HCT116 (cell line): ENCODE measurements around the gene TMEM121. TPM values are rescaled to one million over a fixed set of nuclear protein-coding genes. Genes with fewer than 3 reads are reported as not detected.

Experiments
- ATAC-seq: fragments of 200-7000 bp; cut with Tn5 transposase; 2 replicates; pipeline ENCODE4 v1.9.1; 2020; ENCODE audit warnings: mild to moderate bottlenecking, moderate library complexity
- BruUV-seq: library from RNA; stranded (reverse); fragments of 400-500 nt; replicated peaks from 2 replicates; lab custom pipeline; 2021; lab: Mats Ljungman, UMichigan
- CTCF ChIA-PET: fragments of 300-600 bp; sonication (Branson Sonifier 250); formaldehyde crosslinking; loops from one replicate; lab custom pipeline; 2021; ENCODE audit warnings: antibody characterized with exemption; lab: Charles Lee
- POLR2A ChIA-PET: fragments of 300-600, 350-600 bp; sonication (Branson Sonifier 250); formaldehyde crosslinking; loops from one replicate; lab custom pipeline; 2021; ENCODE audit warnings: antibody characterized with exemption; lab: Charles Lee
- RAD21 ChIA-PET, 2 experiments: fragments of 300-600 bp; sonication (Branson Sonifier 250); formaldehyde crosslinking; loops; one replicate each; lab custom pipeline; 2023; ENCODE audit warnings: low total read pairs in 2 of 2; ENCODE audit not compliant: uncharacterized antibody in 2 of 2, unreplicated experiment in 2 of 2, low non-redundant PET in 1 of 2; lab: Charles Lee
- DNase-seq: peaks from one replicate; pipeline ENCODE4 v3.0.0-alpha.2; 2010; ENCODE audit warnings: low read depth, low spot score
- H2AFZ ChIP-seq: fragments of 200-600 bp; shearing (Covaris generic), sonication (generic); 2 replicates; pipeline ENCODE4 v1.6.1; 2017; ENCODE audit warnings: low read depth, mixed run types, mixed read lengths, antibody characterized with exemption, low read length; ENCODE audit not compliant: poor library complexity, severe bottlenecking
- H3K27ac ChIP-seq: 2 replicates; pipeline ENCODE4 v1.5.1; 2012; ENCODE audit warnings: low read depth, low read length
- H3K27me3 ChIP-seq: fragments of 200-600 bp; sonication (generic); 2 replicates; pipeline ENCODE4 v1.6.1; 2016; ENCODE audit warnings: mixed run types, low read length, mixed read lengths; ENCODE audit not compliant: insufficient read depth
- H3K36me3 ChIP-seq, 2 experiments: fragments of 200-500 bp in 1 of 2; fragments of 200-600 bp in 1 of 2; sonication (Bioruptor generic) in 1 of 2; sonication (generic) in 1 of 2; 2 replicates each; pipeline versions ENCODE4 v1.5.1 to v1.6.1; 2014 to 2016; ENCODE audit warnings: low read length in 2 of 2, inconsistent platforms in 1 of 2, mixed read lengths in 1 of 2, mixed run types in 1 of 2; ENCODE audit not compliant: insufficient read depth in 2 of 2, control insufficient read depth in 1 of 2
- H3K4me1 ChIP-seq, 2 experiments: fragments of 200-600 bp in 1 of 2; sonication (generic) in 1 of 2; 2 replicates each; pipeline versions ENCODE4 v1.5.1 to v1.6.1; 2012 to 2017; ENCODE audit warnings: low read length in 2 of 2, inconsistent platforms in 1 of 2, mild to moderate bottlenecking in 1 of 2, mixed read lengths in 1 of 2, mixed run types in 1 of 2, moderate library complexity in 1 of 2; ENCODE audit not compliant: insufficient read depth in 2 of 2, control insufficient read depth in 1 of 2
- H3K4me2 ChIP-seq: fragments of 200-600 bp; sonication (generic); 2 replicates; pipeline ENCODE4 v1.6.1; 2017; ENCODE audit warnings: mixed run types, low read length, mixed read lengths
- H3K4me3 ChIP-seq, 2 experiments: fragments of 200-600 bp in 1 of 2; sonication (generic) in 1 of 2; replicated peaks in 1 of 2; 2 replicates each; pipeline ENCODE4 v1.5.1; 2011 to 2016; ENCODE audit warnings: low read length in 2 of 2, control low read depth in 1 of 2, low read depth in 1 of 2, mild to moderate bottlenecking in 1 of 2, mixed read lengths in 1 of 2, mixed run types in 1 of 2
- H3K79me2 ChIP-seq: fragments of 200-600 bp; sonication (generic); 2 replicates; pipeline ENCODE4 v1.6.1; 2017; ENCODE audit warnings: mild to moderate bottlenecking, mixed run types, low read length, moderate library complexity, mixed read lengths; ENCODE audit not compliant: insufficient read depth
- H3K9ac ChIP-seq: fragments of 200-600 bp; sonication (generic); 2 replicates; pipeline ENCODE4 v1.6.1; 2016; ENCODE audit warnings: low read length, mixed read lengths
- H3K9me2 ChIP-seq: fragments of 200-600 bp; sonication (generic), shearing (Covaris generic); 2 replicates; pipeline ENCODE4 v1.6.1; 2017; ENCODE audit warnings: mixed run types, mild to moderate bottlenecking, moderate library complexity; ENCODE audit not compliant: insufficient read depth
- H3K9me3 ChIP-seq, 2 experiments: fragments of 200-500 bp in 1 of 2; fragments of 200-600 bp in 1 of 2; sonication (Bioruptor generic) in 1 of 2; sonication (generic) in 1 of 2; 2 replicates each; pipeline ENCODE4 v1.6.1; 2014 to 2017; ENCODE audit warnings: low read length in 2 of 2, mixed read lengths in 2 of 2, inconsistent platforms in 1 of 2, low read depth in 1 of 2, mild to moderate bottlenecking in 1 of 2, mixed run types in 1 of 2, moderate library complexity in 1 of 2; ENCODE audit not compliant: control insufficient read depth in 1 of 2, insufficient read depth in 1 of 2
- H4K20me1 ChIP-seq: fragments of 200-600 bp; sonication (generic), shearing (Covaris generic); 2 replicates; pipeline ENCODE4 v1.6.1; 2017; ENCODE audit warnings: mixed run types, mild to moderate bottlenecking, moderate library complexity; ENCODE audit not compliant: insufficient read depth
- CTCF ChIP-seq, 3 experiments: fragments of 200-600 bp in 1 of 3; sonication (generic) in 1 of 3; IDR thresholded peaks in 2 of 3; conservative IDR thresholded peaks in 1 of 3; 2 replicates each; pipeline ENCODE4 v1.5.1; 2012 to 2017; ENCODE audit warnings: low read depth in 2 of 3, low read length in 2 of 3, antibody characterized with exemption in 1 of 3, borderline replicate concordance in 1 of 3, control low read depth in 1 of 3, mild to moderate bottlenecking in 1 of 3, mixed read lengths in 1 of 3, mixed run types in 1 of 3, moderate library complexity in 1 of 3; ENCODE audit not compliant: insufficient read depth in 1 of 3
- EGR1 ChIP-seq: IDR thresholded peaks from 2 replicates; pipeline ENCODE4 v1.6.1; 2012; ENCODE audit warnings: low read depth
- EZH2phosphoT487 ChIP-seq: fragments of 200-600 bp; IDR thresholded peaks from 2 replicates; pipeline ENCODE4 v1.6.1; 2018; ENCODE audit warnings: antibody characterized with exemption, borderline replicate concordance
- JUND ChIP-seq: IDR thresholded peaks from 2 replicates; pipeline ENCODE4 v1.6.1; 2012
- MAX ChIP-seq: IDR thresholded peaks from 2 replicates; pipeline ENCODE4 v1.6.1; 2012
- POLR2A ChIP-seq: IDR thresholded peaks from 2 replicates; pipeline ENCODE4 v1.7.0; 2011; ENCODE audit warnings: borderline replicate concordance; ENCODE audit not compliant: insufficient read depth, insufficient read length; ENCODE audit errors: extremely low read depth
- POLR2AphosphoS5 ChIP-seq: IDR thresholded peaks from 2 replicates; pipeline ENCODE4 v1.6.1; 2011; ENCODE audit warnings: mild to moderate bottlenecking, low read depth, low read length, moderate library complexity
- SRF ChIP-seq: IDR thresholded peaks from 2 replicates; pipeline ENCODE4 v1.6.1; 2012; ENCODE audit warnings: low read depth
- YY1 ChIP-seq: IDR thresholded peaks from 2 replicates; pipeline ENCODE4 v1.6.1; 2011; ENCODE audit warnings: low read length, low read depth, moderate library complexity, mild to moderate bottlenecking; ENCODE audit not compliant: insufficient replicate concordance; ENCODE audit errors: extremely low read depth
- ZBTB33 ChIP-seq: IDR thresholded peaks from 2 replicates; pipeline ENCODE4 v1.6.1; 2011; ENCODE audit warnings: mild to moderate bottlenecking, low read length, moderate library complexity; ENCODE audit not compliant: insufficient replicate concordance; ENCODE audit errors: extremely low read depth
- ZFX ChIP-seq: fragments of 450-650 bp; IDR thresholded peaks from 2 replicates; pipeline ENCODE4 v1.6.1; 2017
- intact Hi-C: fragments of 100-400 bp; cut with micrococcal nuclease; formaldehyde crosslinking; loops from 2 replicates; pipeline ENCODE4 v1.10.0; 2022
- total RNA-seq: library from RNA; stranded (reverse); gene quantifications from one replicate; pipeline ENCODE4 v1.2.1, GENCODE V29; 2021; ENCODE audit not compliant: unreplicated experiment

The TMEM121 gene
- total RNA-seq, 1 experiment from 2014 or later = 5.5 TPM

- H3K79me2 ChIP-seq = no peaks in the 10 kb centered on the region
- H3K27me3 ChIP-seq = no peaks in the 10 kb centered on the region
- no peak for DNase-seq
- CTCF ChIA-PET = no interaction called here
- no peak overlapping the region for H3K4me3 ChIP-seq
- intact Hi-C loops = no loop called here
- no peak overlapping the region for H3K9ac ChIP-seq
- H3K36me3 ChIP-seq = no peaks in the 10 kb centered on the region
- POLR2A ChIA-PET = no interaction called here
- H4K20me1 ChIP-seq = no peaks in the 10 kb centered on the region
- no peak overlapping the region for H3K27ac ChIP-seq
- no peak for ATAC-seq
- no peak overlapping the region for H3K4me2 ChIP-seq
- RAD21 ChIA-PET = no interaction called here
- no peak for TF ChIP-seq EGR1
- TF ChIP-seq ZFX = no peak
- TF ChIP-seq POLR2AphosphoS5 = no peak
- no peak for TF ChIP-seq MAX
- no peak for TF ChIP-seq POLR2A
- TF ChIP-seq YY1 = no peak
- TF ChIP-seq ZBTB33 = no peak
- TF ChIP-seq JUND = no peak
- TF ChIP-seq EZH2phosphoT487 = no peak
- TF ChIP-seq CTCF (IDR thresholded peaks at IDR 0.05 in 2 of 3, conservative IDR thresholded peaks at IDR 0.05 in 1 of 3; ENCODE audit: borderline replicate concordance in 1 of 3, insufficient read depth in 1 of 3, low read depth in 2 of 3, low read length in 2 of 3) = no peak
- TF ChIP-seq SRF = no peak
- H3K9me2 ChIP-seq = no peaks in the 10 kb centered on the region
- no peaks in the 10 kb centered on the region for H3K9me3 ChIP-seq
- H2AFZ ChIP-seq = no peak overlapping the region
- no peaks in the 10 kb centered on the region for H3K4me1 ChIP-seq
- no TSS peak for BruUV-seq
Measured at GRCh38 chr14:105503296-105503640, 23.1 kb upstream of the TMEM121 start.
